ENCODE data around the gene MTUS2. TPM values are rescaled to one million over a fixed set of nuclear protein-coding genes. Genes with fewer than 3 reads are reported as not detected.

Gene MTUS2
- total and polyA plus RNA-seq, 2 of the 8 experiments (the other 6 are each of a cell fraction or from before 2014, with no cell fraction given) = 0.18 to 0.80 TPM

GRCh38 chr13:29271606-29272005, 451.5 kb downstream of the MTUS2 start:
- Histone ChIP-seq H3K56ac (replicated peaks; ENCODE audit: insufficient read length, low read depth, low read length) (no peak overlapping the region), H4K8ac (ENCODE audit: extremely low read depth, insufficient read depth, low read length) (no peak overlapping the region), H4K91ac (replicated peaks; ENCODE audit: insufficient read length, low read length) (no peak overlapping the region), H2BK12ac (ENCODE audit: low read depth, low read length) (no peak overlapping the region), H3K23ac (ENCODE audit: insufficient read length) (no peak overlapping the region), H3K27ac (ENCODE audit: low read depth, low read length) (no peak overlapping the region), H3K4me1 (replicated peaks in 1 of 4; ENCODE audit: control insufficient read depth in 3 of 4, insufficient read depth in 4 of 4, low read length in 3 of 4) (no peaks in the 10 kb centered on the region), H2AFZ (ENCODE audit: low read length) (peak overlapping the region; percentile 3; the same call in 1 of the 2 replicates), H4K5ac (ENCODE audit: insufficient read length, low read depth, low read length) (no peak overlapping the region), H3K4me2 (ENCODE audit: insufficient read depth in 1 of 2, low read depth in 2 of 2, low read length in 2 of 2) (no peak overlapping the region), H3K4me3 (ENCODE audit: extremely low read depth in 1 of 4, insufficient read depth in 2 of 4, low read depth in 3 of 4, low read length in 4 of 4) (no peak overlapping the region), H3K79me1 (ENCODE audit: low read depth, low read length) (no peaks in the 10 kb centered on the region), H3K9ac (replicated peaks in 1 of 4; ENCODE audit: extremely low read depth in 1 of 4, low read depth in 3 of 4, low read length in 3 of 4) (no peak overlapping the region), H2BK120ac (replicated peaks; ENCODE audit: low read depth, low read length) (no peak overlapping the region), H2AK5ac (ENCODE audit: low read depth, low read length) (no peak overlapping the region), H2BK20ac (ENCODE audit: low read length) (no peak overlapping the region), H3K79me2 (ENCODE audit: control insufficient read depth in 1 of 2, insufficient read depth in 2 of 2, low read length in 2 of 2) (no peaks in the 10 kb centered on the region), H2BK15ac (ENCODE audit: low read length) (no peak overlapping the region), H3K4ac (replicated peaks; ENCODE audit: insufficient read length, low read depth, low read length) (no peak overlapping the region), H3K23me2 (ENCODE audit: low read depth, low read length) (no peaks in the 10 kb centered on the region), H3K36me3 (ENCODE audit: control insufficient read depth in 2 of 4, insufficient read depth in 4 of 4, low read length in 3 of 4) (no peaks in the 10 kb centered on the region), H2BK5ac (ENCODE audit: low read depth, low read length) (no peak overlapping the region), H3K27me3 (replicated peaks in 1 of 4; ENCODE audit: control insufficient read depth in 3 of 4, extremely low read depth in 1 of 4, insufficient read depth in 3 of 4, low read length in 3 of 4) (no peaks in the 10 kb centered on the region), H4K20me1 (replicated peaks in 1 of 2; ENCODE audit: control insufficient read depth in 1 of 2, insufficient read depth in 2 of 2, low read length in 2 of 2) (no peaks in the 10 kb centered on the region), H3K9me3 (ENCODE audit: insufficient read depth in 2 of 2, low read depth in 1 of 2, low read length in 1 of 2) (no peaks in the 10 kb centered on the region; a peak in 1 of 4 replicates), H3K14ac (ENCODE audit: insufficient read length) (no peak overlapping the region), H3K18ac (ENCODE audit: extremely low read depth, low read length) (no peak overlapping the region)
- TF ChIP-seq SP4 (IDR thresholded peaks at IDR 0.05; ENCODE audit: low read length) (no peak), CREB1 (IDR thresholded peaks at IDR 0.05) (no peak), TAF1 (IDR thresholded peaks at IDR 0.05; ENCODE audit: low read depth, low read length) (no peak), SRF (IDR thresholded peaks at IDR 0.05; ENCODE audit: low read depth, low read length) (no peak), SP2 (IDR thresholded peaks at IDR 0.05; ENCODE audit: low read length) (no peak), POLR2A (IDR thresholded peaks at IDR 0.05; ENCODE audit: control extremely low read depth in 1 of 2, low read depth in 2 of 2, low read length in 2 of 2) (no peak), SIRT6 (IDR thresholded peaks at IDR 0.05; ENCODE audit: low read length) (no peak), KDM1A (IDR thresholded peaks at IDR 0.05; ENCODE audit: borderline replicate concordance, low read length) (no peak), CTCF (IDR thresholded peaks at IDR 0.05; ENCODE audit: control extremely low read depth in 1 of 3, insufficient read depth in 1 of 3, low read depth in 1 of 3, low read length in 3 of 3) (no peak), JUND (IDR thresholded peaks at IDR 0.05; ENCODE audit: low read length) (no peak), RFX5 (IDR thresholded peaks at IDR 0.05; ENCODE audit: borderline replicate concordance, low read depth, low read length) (no peak), EGR1 (IDR thresholded peaks at IDR 0.05; ENCODE audit: borderline replicate concordance, low read depth, low read length) (no peak)
- no peak for DNase-seq (ENCODE audit: low read depth in 1 of 2, low spot score in 2 of 2)
- ChIA-PET POLR2A (ENCODE audit: partially characterized antibody) (no interaction called here), CTCF (ENCODE audit: partially characterized antibody) (no interaction called here)
- peak; percentile 36 for FAIRE-seq
- WGBS, 2 experiments (ENCODE audit: extremely low coverage in 1 of 2, insufficient coverage in 1 of 2, insufficient read length in 1 of 2, insufficient replicate concordance in 2 of 2, low coverage in 1 of 2, low lambda C conversion rate in 2 of 2, missing lambda C conversion rate in 1 of 2) = 59% methylated on average over 3 of the region's 3 CpGs; no CpG with 5 or more reads in 1 of the 2 experiments
